HepG2 (cell line): Measurements from ENCODE around the gene PRAMEF13.
"Not testable (repeated sequence)": the region's sequence is repeated elsewhere in the genome, so short reads cannot be mapped to it uniquely, and the experiment has no call there.

Experiments used
- CEBPB ChIP-seq: IDR thresholded peaks from 2 replicates; pipeline ENCODE4 v1.6.1; 2011; ENCODE audit warnings: low read depth, low read length, improper control_type of control experiment, borderline replicate concordance
- EZH2 ChIP-seq: conservative IDR thresholded peaks from 2 replicates; pipeline ENCODE4 v1.6.1; 2012; ENCODE audit warnings: mild to moderate bottlenecking, low read depth, low read length, moderate library complexity
- JUNB ChIP-seq: sonication (generic); formaldehyde crosslinking; IDR thresholded peaks from 2 replicates; pipeline ENCODE4 v1.8.0; 2022; ENCODE audit warnings: missing genetic modification reagents, mild to moderate bottlenecking, borderline replicate concordance
- KMT2B ChIP-seq: IDR thresholded peaks from 2 replicates; pipeline ENCODE4 v1.6.1; 2016; ENCODE audit warnings: missing genetic modification reagents, missing compliant biosample characterization
- MAFK ChIP-seq, 2 experiments: IDR thresholded peaks in 1 of 2; conservative IDR thresholded peaks in 1 of 2; 2 replicates each; pipeline ENCODE4 v1.6.1; 2011; ENCODE audit warnings: improper control_type of control experiment in 2 of 2, low read length in 2 of 2
- MYC ChIP-seq: sonication (generic); formaldehyde crosslinking; IDR thresholded peaks from 2 replicates; pipeline ENCODE4 v1.9.0; 2021; ENCODE audit warnings: missing genetic modification reagents, borderline replicate concordance
- NBN ChIP-seq: fragments of 450-650 bp; conservative IDR thresholded peaks from 2 replicates; pipeline ENCODE4 v1.6.1; 2017
- NR3C1 ChIP-seq: sonication (generic); formaldehyde crosslinking; IDR thresholded peaks from 2 replicates; pipeline ENCODE4 v1.4.0; 2020; ENCODE audit warnings: missing genetic modification reagents
- SMAD3 ChIP-seq: sonication (generic); formaldehyde crosslinking; IDR thresholded peaks from 2 replicates; pipeline ENCODE4 v1.4.0; 2020; ENCODE audit warnings: missing genetic modification reagents
- SUZ12 ChIP-seq: fragments of 150-350 bp; IDR thresholded peaks from 2 replicates; pipeline ENCODE4 v1.6.1; 2014; ENCODE audit warnings: low read depth, low read length
- ZFYVE20 ChIP-seq: sonication (generic); formaldehyde crosslinking; IDR thresholded peaks from 2 replicates; pipeline ENCODE4 v1.8.0; 2023; ENCODE audit warnings: low read depth, mild to moderate bottlenecking, moderate library complexity, missing genetic modification reagents, borderline replicate concordance
- ZNF224 ChIP-seq: sonication (generic); formaldehyde crosslinking; IDR thresholded peaks from 2 replicates; pipeline ENCODE4 v1.5.0; 2020; ENCODE audit warnings: mild to moderate bottlenecking, missing genetic modification reagents
- ZNF382 ChIP-seq: sonication (generic); formaldehyde crosslinking; IDR thresholded peaks from 2 replicates; pipeline ENCODE4 v1.5.0; 2020; ENCODE audit warnings: missing genetic modification reagents, mild to moderate bottlenecking, borderline replicate concordance
- ZNF569 ChIP-seq: sonication (generic); formaldehyde crosslinking; IDR thresholded peaks from 2 replicates; pipeline ENCODE4 v1.5.0; 2020; ENCODE audit warnings: mild to moderate bottlenecking, missing genetic modification reagents, moderate library complexity, borderline replicate concordance

DNA sequence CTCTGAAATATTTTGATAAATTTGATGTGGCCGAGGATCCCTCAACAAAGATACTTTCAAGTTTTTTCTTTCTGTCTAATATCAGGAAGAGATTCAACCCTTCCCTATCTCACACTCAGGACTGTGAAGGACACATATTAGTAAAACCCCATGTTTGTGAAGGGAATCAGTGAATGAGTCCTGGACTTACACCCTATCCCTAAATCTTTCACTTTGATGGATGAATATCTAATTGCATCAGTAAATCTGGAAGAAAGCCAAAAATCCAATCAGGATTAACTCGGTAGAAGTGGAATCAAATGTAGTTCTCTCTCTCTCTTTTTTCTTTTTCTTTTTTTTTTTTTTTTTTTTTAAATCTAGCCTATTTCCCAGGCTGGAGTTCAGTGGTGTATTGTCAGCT lies 29.7 kb downstream of the PRAMEF13 start, which contains the start of gene PRAMEF9:
- TF ChIP-seq NBN; SUZ12; EZH2; SMAD3; MYC; KMT2B; ZNF569 (CRISPR knock-in tag); ZNF382 (CRISPR knock-in tag); JUNB (CRISPR knock-in tag); ZFYVE20 (CRISPR knock-in tag); CEBPB; MAFK (conservative IDR thresholded peaks at IDR 0.05 in 1 of 2, IDR thresholded peaks at IDR 0.05 in 1 of 2; ENCODE audit: low read length in 2 of 2); NR3C1 (CRISPR knock-in tag); ZNF224: not testable (repeated sequence)
